ENCODE data around the gene CGB3.

GRCh38 chr19:48975947-48976847, 47.9 kb downstream of the CGB3 start:
- peak in 1 of 3 experiments; percentile 5 for TF ChIP-seq CTCF (optimal IDR thresholded peaks at IDR 0.05 in 1 of 3, IDR thresholded peaks at IDR 0.05 in 1 of 3, conservative IDR thresholded peaks at IDR 0.05 in 1 of 3; ENCODE audit: extremely low read depth in 1 of 3, insufficient read depth in 2 of 3, low read length in 3 of 3)
- TF ChIP-seq EZH2 (IDR thresholded peaks at IDR 0.05; ENCODE audit: low read length): no peak

Data from keratinocyte (primary cell).